ENCODE results near the gene MSX2. TPM values are rescaled to one million over a fixed set of nuclear protein-coding genes. Genes with fewer than 3 reads are reported as not detected.

MSX2 gene
- not detected for total RNA-seq

GRCh38 chr5:174724484-174725260 is at the start of gene MSX2:
Gene MSX2, plus strand, starts transcription at chr5:174724582. Its CDS starts 78 bp downstream, at chr5:174724660.
- DNase-seq: no peak

DNA sequence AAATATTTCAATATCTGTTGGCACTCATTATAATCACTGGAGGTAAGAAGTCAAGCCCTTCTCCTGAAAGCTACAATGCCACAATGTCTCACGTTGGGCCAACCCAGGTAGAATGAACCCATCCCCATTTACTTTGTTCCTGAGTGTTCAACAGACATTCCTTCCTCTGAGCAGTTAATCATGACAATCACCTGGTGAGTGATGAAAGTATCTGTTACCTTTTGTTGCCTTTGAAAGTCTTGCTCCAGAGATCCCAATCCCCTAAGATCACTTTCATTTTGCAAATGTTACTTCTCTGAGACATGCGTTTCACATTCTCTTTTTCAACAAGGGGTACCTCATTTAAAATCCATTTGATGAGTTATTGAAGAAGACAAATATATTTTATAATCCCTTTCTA is 49.3 kb upstream of the MSX2 start:
- DNase-seq: no peak

GRCh38 chr5:174675916-174676315 is 48.5 kb upstream of the MSX2 start:
- DNase-seq: no peak

- no peak for DNase-seq
Measured at GRCh38 chr5:174678107-174678506, 46.3 kb upstream of the MSX2 start.

DNA sequence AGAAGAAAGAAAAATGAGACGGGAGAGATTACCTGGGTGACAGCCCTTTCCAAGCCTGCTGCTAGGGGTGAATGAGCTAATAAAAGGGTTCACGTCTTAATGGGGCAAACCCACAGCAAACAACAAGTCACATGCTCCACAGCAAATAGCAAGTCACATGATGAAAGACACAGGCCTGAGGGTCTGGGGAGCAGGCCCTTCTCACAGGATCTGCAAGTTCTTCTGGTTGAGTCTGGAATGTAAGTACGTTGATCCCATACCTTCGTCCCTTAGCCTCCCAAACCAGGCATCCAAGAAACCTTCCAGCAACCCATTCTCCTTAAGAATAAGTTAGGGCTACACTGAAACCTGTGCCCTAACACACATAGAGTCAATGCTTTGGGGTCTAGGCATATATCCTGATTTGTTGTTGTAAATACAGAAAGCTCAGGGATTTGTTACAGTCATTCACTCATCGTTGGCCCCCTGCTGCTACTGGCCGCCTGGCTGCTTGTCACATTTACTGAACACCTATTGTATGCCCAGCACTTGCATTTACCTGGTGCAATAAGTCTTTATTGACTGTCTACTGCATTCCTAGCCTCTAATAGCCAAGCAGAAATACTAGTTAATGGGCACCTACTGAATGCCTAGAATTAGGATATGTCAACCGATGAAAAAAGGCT is 43.3 kb upstream of the MSX2 start:
- no peak for DNase-seq

DNA sequence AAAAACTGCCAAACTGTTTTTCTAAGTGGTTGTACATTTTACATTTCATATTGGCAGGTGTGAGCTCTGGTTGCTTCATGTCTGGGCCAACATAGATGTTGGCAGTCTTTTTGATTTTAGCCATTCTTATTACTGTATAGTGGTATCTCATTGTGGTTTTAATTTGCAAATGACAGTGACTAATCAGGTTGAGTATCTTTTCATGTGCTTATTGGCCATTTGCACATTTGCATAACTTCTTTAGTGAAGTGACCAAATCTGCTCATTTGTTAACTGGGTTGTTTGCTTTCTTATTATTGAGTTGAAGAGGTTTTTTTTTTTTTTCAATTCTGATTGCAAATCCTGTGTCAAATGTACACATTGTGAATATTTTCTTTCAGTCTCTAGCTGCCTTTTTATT is 36.9 kb upstream of the MSX2 start:
- no peak for DNase-seq

DNA sequence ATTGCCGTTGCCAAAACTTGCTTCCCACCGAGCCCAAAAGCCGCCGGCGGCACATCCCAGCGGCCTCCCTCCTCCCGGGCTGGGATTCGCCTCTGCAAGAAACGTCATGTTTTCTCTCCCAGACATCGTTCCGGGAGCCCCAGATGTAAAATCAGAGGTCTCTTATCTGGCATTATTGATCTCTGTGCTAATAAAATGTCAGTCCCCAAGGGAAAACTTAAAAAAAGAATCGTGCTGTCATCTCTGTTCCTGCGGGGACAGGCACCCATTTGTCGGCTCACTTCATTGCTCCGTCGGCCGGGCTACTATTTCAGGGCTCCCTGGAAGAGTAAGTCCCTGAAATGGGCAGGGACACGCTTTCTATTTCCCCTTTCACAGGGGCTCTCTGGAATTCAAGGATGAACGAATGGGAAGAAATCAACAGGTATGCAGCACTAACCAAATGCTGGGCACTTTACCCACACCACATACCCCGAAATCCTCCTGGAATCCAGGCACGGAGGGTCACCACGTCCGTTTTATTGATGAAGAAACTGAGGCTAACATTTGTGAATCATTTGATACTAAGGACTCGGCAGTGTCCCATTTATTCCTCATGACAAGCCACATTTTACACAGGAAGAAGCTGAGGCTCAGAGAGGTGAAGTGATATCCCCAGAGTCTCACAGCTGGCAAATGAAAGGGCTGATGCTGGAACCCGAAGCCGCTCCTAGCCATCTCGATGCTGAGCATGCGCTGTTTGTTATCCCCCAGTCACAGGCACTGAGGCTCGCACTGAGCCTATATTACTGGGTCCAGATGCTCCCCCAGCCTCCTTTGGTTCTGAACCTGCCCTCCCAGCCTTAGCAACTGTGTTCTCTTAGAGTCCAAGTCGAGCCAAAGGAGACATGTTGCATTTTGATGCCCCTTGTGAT is 35.7 kb upstream of the MSX2 start:
- no peak for DNase-seq

- no peak for DNase-seq
Measured at GRCh38 chr5:174690271-174690670, 34.1 kb upstream of the MSX2 start.

DNA sequence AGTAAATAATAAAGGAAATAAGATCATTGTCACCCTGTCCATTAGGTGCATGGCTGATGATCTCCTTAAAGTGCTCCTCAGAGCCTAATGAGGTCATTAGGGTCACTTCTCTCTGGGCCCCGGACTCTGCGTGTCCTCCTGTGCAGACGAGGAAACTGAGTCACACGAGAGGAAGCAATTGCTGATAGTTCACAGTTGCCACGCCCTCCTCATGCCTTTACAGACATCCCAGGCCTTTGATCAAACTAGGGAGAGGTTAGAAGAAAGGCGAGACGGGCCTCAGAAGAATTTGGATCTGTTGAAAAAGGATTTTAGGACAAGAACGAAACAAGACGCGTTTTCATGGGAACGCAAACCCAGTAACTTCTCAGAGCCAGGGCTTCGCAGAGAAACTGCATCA is 32.0 kb upstream of the MSX2 start:
- DNase-seq: no peak

DNA sequence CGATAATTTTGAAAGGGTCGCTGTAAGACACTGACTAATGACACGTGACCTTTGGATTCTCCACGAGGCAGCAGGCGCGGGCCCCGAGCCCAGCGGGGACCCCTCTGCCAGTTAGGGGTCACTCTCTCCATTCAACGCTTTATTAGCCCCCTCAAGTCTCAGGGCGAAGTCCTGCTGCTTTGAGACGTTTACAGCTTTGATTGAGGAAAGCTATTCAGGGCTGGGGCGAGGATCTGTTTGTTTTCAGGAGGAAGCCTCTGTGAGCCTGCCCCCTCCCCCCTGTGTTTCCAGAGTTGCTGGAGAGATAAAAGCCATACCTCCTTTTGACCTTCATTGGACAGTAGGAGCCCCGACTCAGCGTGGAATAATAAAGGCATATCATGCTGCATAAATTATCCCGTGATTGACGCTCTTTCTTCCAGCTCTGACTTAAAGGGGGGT is 31.4 kb upstream of the MSX2 start:
- no peak for DNase-seq

- no peak for DNase-seq
Measured at GRCh38 chr5:174693697-174694385, 30.5 kb upstream of the MSX2 start.

- DNase-seq: no peak
Measured at GRCh38 chr5:174694611-174695010, 29.8 kb upstream of the MSX2 start.

DNA sequence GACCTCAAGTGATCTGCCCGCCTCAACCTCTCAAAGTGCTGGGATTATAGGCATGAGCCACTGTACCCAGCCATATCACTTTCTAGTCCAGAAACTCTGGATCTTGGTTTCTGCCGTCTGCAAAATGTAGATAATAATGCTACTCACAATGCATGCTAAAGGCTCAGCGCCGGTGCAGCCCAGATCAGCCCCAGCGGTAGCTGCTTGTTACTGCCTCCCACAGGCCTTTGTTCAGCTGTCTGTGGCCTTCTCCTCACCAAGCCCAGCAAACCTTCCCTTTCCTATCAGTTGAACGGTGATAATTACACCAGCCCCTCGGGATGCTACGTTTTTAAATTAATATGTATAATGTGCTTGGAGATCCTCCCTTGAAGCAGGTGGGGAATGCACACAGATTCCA is 26.2 kb upstream of the MSX2 start:
- DNase-seq: no peak

GRCh38 chr5:174699131-174699530 is 25.3 kb upstream of the MSX2 start:
- no peak for DNase-seq

DNA sequence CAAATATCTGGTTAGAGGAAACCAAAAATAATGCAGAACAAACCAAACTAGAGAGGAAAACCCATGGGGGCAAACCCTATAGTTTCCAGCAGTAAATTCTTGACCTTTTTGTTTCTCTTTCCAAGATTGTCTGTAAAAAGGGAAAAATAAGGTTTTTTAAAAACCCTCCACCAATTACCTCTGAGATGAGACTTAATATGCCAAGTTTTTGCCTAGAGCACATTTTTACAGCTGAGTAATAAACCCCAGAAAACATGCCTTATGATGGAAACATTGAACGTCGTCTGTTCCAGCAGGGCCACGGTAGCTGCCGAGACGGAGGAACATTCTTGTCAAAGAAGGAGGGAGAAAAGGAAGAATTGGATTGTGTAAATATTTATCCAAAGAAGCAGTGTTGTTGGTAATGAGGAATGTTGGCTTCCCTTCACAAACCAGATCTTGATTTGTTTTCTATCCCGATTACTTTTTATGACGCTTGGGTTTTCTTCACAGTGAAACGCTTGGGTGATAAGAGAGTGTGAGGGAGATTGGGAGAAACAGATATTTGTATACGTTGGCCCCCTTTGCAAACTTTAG is 17.3 kb upstream of the MSX2 start:
- no peak for DNase-seq

- DNase-seq: no peak
Measured at GRCh38 chr5:174707671-174708070, 16.7 kb upstream of the MSX2 start.

- DNase-seq: no peak
Measured at GRCh38 chr5:174708476-174709207, 15.7 kb upstream of the MSX2 start.

DNA sequence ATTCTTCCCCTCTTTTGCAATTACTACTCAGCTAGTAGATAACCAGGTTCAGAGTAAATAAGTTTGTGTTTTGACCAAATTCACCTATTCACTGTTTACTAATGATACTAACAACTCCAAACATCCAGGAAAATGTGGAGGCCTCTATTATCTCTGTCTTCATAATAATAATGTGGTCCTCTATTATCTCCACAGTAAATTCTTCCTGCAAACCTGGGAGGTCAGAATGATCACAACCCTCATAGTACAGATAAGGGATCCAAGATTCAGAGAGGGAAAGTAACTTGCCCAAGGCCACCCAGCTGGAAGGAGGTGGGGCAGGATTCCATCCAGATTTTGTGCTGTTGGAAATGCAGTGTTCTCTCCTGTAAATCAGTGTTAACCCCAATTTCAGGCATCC is 9.6 kb upstream of the MSX2 start:
- no peak for DNase-seq

DNA sequence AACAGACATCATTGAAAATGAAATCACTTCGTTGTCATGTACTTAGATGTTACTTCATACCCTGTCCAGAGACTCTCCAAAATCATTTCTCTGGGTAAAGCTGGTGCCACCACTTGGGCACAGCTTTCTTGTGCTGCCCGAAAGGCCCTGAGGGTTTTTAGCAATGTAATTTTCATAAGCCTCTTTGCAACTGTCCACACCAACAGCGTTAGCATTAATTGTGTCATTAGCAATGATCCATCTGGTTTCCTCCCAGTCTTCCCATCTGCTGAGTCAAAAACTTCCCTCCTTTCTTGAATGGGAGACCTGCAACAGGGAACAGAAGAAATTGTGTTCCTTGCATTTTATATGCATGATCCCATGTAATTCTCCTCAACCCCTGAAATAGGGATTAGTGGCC is 8.6 kb upstream of the MSX2 start:
- DNase-seq: no peak

DNA sequence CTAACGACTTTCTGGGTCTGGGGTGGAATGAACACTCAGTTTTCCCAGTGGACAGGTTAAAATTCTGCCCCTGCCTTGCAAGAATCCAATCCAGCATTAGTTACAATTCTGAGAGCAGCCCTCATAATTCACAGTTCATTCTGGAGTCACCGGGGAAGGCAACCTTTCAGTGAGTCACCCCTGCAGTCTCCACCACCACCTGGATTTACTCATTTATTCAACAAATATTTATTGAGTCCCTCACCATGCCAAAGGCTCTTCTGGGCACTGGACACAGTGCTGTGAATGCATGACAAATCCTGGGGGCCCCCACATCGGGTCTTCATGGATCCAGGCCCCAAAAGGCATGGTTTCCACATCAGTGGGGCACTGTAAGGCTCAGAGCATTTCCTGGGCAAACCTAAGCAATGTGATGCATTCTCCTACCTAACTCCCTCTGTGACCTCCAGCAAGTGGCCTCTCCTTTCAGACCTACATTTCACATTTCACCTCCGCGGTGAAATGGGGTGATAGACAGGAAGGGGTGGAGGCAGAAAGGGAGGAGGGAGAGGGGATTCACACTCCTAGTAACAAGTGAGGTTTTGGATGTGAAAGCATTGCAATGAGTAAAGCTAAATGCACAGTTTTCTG is 6.4 kb upstream of the MSX2 start:
- no peak for DNase-seq

Measured in effector CD4-positive, alpha-beta T cell (primary cell).